HEK293 (cell line): ENCODE results near the gene MVB12B.

Experiments used
- CTCF ChIA-PET: fragments of 350-600 bp; formaldehyde crosslinking; extraction: SDS; loops from one replicate; lab custom pipeline; 2021; ENCODE audit warnings: antibody characterized with exemption; lab: Yijun Ruan, JAX
- POLR2A ChIA-PET: fragments of 300-600 bp; formaldehyde crosslinking; extraction: SDS; loops from one replicate; lab custom pipeline; 2020; ENCODE audit warnings: antibody characterized with exemption, inconsistent platforms; lab: Yijun Ruan, JAX
- H3K27ac ChIP-seq: fragments of 200-500 bp; sonication (Bioruptor generic); 2 replicates; pipeline ENCODE4 v1.5.1; 2014; ENCODE audit warnings: low read depth, low read length, control low read depth, inconsistent platforms; ENCODE audit errors: extremely low read depth
- H3K36me3 ChIP-seq, 2 experiments: fragments of 200-500 bp in 1 of 2; sonication (Bioruptor generic) in 1 of 2; 1 replicate in 1 of 2; 2 replicates in 1 of 2; pipeline ENCODE4 v1.5.1; 2014 to 2017; ENCODE audit warnings: inconsistent platforms in 2 of 2, low read length in 2 of 2; ENCODE audit not compliant: control insufficient read depth in 2 of 2, insufficient read depth in 1 of 2
- H3K4me1 ChIP-seq: fragments of 200-500 bp; sonication (Bioruptor generic); 2 replicates; pipeline ENCODE4 v1.5.1; 2014; ENCODE audit warnings: mild to moderate bottlenecking, low read length, inconsistent platforms; ENCODE audit not compliant: control insufficient read depth, insufficient read depth
- H3K4me3 ChIP-seq: 2 replicates; pipeline ENCODE4 v1.5.1; 2011; ENCODE audit warnings: low read depth, mild to moderate bottlenecking, control low read depth, low read length, moderate library complexity
- H3K9me3 ChIP-seq: fragments of 200-500 bp; sonication (Bioruptor generic); 2 replicates; pipeline ENCODE4 v1.5.1; 2014; ENCODE audit warnings: low read depth, low read length, inconsistent platforms; ENCODE audit not compliant: control insufficient read depth, insufficient read depth
- BCL11B ChIP-seq: fragments of 450-650 bp; formaldehyde crosslinking; IDR thresholded peaks from 2 replicates; pipeline ENCODE4 v1.5.1; 2016; ENCODE audit warnings: low read depth, missing biosample characterization, missing genetic modification characterization
- FEZF1 ChIP-seq: fragments of 450-650 bp; formaldehyde crosslinking; IDR thresholded peaks from 2 replicates; pipeline ENCODE4 v1.5.1; 2016; ENCODE audit warnings: missing biosample characterization, missing genetic modification characterization
- GLIS1 ChIP-seq: fragments of 450-650 bp; formaldehyde crosslinking; IDR thresholded peaks from 2 replicates; pipeline ENCODE4 v1.5.1; 2016; ENCODE audit warnings: missing biosample characterization, missing genetic modification characterization
- HOXC10 ChIP-seq: sonication (generic); formaldehyde crosslinking; IDR thresholded peaks from 2 replicates; pipeline ENCODE4 v1.8.1; 2023; ENCODE audit warnings: mild to moderate bottlenecking, missing genetic modification reagents
- HOXD13 ChIP-seq: sonication (generic); formaldehyde crosslinking; IDR thresholded peaks from 2 replicates; pipeline ENCODE4 v1.8.0; 2022; ENCODE audit warnings: missing genetic modification reagents, borderline replicate concordance
- KLF9 ChIP-seq: fragments of 450-650 bp; formaldehyde crosslinking; IDR thresholded peaks from 2 replicates; pipeline ENCODE4 v1.5.1; 2016; ENCODE audit warnings: missing biosample characterization, missing genetic modification characterization, low read depth
- ZNF132 ChIP-seq: fragments of 450-650 bp; formaldehyde crosslinking; IDR thresholded peaks from 2 replicates; pipeline ENCODE4 v1.5.1; 2017; ENCODE audit warnings: missing biosample characterization, missing genetic modification characterization, borderline replicate concordance
- ZNF37A ChIP-seq: fragments of 450-650 bp; IDR thresholded peaks from 2 replicates; pipeline ENCODE4 v1.5.1; 2018; ENCODE audit warnings: missing biosample characterization, missing genetic modification characterization
- ZNF473 ChIP-seq: fragments of 450-650 bp; formaldehyde crosslinking; IDR thresholded peaks from 2 replicates; pipeline ENCODE4 v1.5.1; 2017; ENCODE audit warnings: missing biosample characterization, missing genetic modification characterization
- ZNF544 ChIP-seq: fragments of 450-650 bp; formaldehyde crosslinking; IDR thresholded peaks from 2 replicates; pipeline ENCODE4 v1.5.0; 2017; ENCODE audit warnings: missing biosample characterization, missing genetic modification characterization
- ZNF626 ChIP-seq: fragments of 450-650 bp; sonication (Bioruptor Pico); formaldehyde crosslinking; IDR thresholded peaks from 2 replicates; pipeline ENCODE4 v1.5.1; 2018; ENCODE audit warnings: missing biosample characterization, missing genetic modification characterization, inconsistent platforms
- ZNF664 ChIP-seq: fragments of 450-650 bp; formaldehyde crosslinking; IDR thresholded peaks from 2 replicates; pipeline ENCODE4 v1.5.1; 2016; ENCODE audit warnings: missing biosample characterization, missing genetic modification characterization
- TF ChIP-seq, protein P1 (sequence below): fragments of 450-650 bp; formaldehyde crosslinking; IDR thresholded peaks from 2 replicates; pipeline ENCODE4 v1.5.1; 2016; ENCODE audit warnings: missing biosample characterization, missing genetic modification characterization
- TF ChIP-seq, protein P2 (sequence below): fragments of 450-650 bp; formaldehyde crosslinking; IDR thresholded peaks from 2 replicates; pipeline ENCODE4 v1.5.1; 2016; ENCODE audit warnings: missing biosample characterization, missing genetic modification characterization
- TF ChIP-seq, protein P3 (sequence below): fragments of 450-650 bp; formaldehyde crosslinking; IDR thresholded peaks from 2 replicates; pipeline ENCODE4 v1.5.1; 2016; ENCODE audit warnings: missing biosample characterization, missing genetic modification characterization
- TF ChIP-seq, protein P4 (sequence below): fragments of 450-650 bp; formaldehyde crosslinking; IDR thresholded peaks from 2 replicates; pipeline ENCODE4 v1.5.1; 2016; ENCODE audit warnings: missing biosample characterization, missing genetic modification characterization
- TF ChIP-seq, protein P5 (sequence below): fragments of 450-650 bp; formaldehyde crosslinking; IDR thresholded peaks from 2 replicates; pipeline ENCODE4 v1.5.1; 2016; ENCODE audit warnings: missing biosample characterization, missing genetic modification characterization

Gene MVB12B

DNA sequence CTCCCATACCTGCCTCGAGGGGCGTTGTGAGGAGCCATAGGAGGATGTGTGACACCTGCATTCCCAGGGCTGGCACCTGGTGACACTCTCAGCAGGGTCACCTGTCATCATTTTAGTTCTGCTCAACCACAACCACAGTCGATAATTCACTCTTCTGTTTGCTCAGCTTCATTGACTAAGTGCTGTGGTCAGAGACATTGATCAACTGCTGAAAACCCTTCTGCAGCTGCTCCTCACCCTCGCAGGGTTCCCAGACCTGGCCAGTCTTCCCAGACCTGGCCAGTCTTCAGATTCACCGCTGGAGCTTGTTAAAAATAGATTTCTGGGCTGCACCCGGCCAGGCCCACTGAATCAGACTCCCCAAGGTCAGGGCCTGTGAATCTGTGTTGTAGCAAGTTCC is 92.8 kb downstream of the MVB12B start:
- Histone ChIP-seq H3K4me1 (no peaks in the 10 kb centered on the region), H3K9me3 (no peaks in the 10 kb centered on the region), H3K4me3 (no peak overlapping the region), H3K27ac (no peak overlapping the region), H3K36me3 (peaks cover 0 to 32% of the 10 kb centered on the region in 2 experiments; a peak in 1 of 3 replicates)
- TF ChIP-seq ZNF473 (tag by site-specific recombination) = no peak
- TF ChIP-seq, protein P1, sequence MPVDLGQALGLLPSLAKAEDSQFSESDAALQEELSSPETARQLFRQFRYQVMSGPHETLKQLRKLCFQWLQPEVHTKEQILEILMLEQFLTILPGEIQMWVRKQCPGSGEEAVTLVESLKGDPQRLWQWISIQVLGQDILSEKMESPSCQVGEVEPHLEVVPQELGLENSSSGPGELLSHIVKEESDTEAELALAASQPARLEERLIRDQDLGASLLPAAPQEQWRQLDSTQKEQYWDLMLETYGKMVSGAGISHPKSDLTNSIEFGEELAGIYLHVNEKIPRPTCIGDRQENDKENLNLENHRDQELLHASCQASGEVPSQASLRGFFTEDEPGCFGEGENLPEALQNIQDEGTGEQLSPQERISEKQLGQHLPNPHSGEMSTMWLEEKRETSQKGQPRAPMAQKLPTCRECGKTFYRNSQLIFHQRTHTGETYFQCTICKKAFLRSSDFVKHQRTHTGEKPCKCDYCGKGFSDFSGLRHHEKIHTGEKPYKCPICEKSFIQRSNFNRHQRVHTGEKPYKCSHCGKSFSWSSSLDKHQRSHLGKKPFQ (tag by site-specific recombination) = no peak
- ChIA-PET CTCF (interaction anchor here (0.6 to 1.2 kb wide), 3 partner anchors 9 to 630 kb away, joined by 3 read pairs; no protein-coding TSS in a partner anchor), POLR2A (no interaction called here)

DNA sequence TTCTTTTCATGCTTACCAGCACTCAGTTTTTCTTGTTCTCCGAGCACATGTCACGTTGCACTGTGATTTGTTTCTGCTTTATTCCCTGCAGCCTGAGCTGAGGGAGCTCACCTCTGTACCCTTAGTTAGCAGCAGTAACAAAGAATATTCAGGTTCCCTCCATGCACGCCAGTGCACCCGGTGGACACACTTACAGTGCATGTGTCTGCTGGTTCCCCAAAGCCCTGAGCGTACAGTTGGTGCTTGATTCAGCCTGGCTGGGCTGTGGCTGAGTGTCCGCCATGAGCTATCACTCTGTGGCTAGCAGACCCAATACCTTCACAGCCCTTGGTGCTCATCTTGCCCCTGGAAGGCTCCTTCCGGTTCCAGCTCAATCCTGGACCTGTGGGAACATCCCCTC is 93.5 kb downstream of the MVB12B start:
- Histone ChIP-seq H3K36me3 (peaks cover 0 to 35% of the 10 kb centered on the region in 2 experiments; a peak in 1 of 3 replicates), H3K4me1 (no peaks in the 10 kb centered on the region), H3K9me3 (no peaks in the 10 kb centered on the region), H3K4me3 (no peak overlapping the region), H3K27ac (no peak overlapping the region)
- TF ChIP-seq, protein P2, sequence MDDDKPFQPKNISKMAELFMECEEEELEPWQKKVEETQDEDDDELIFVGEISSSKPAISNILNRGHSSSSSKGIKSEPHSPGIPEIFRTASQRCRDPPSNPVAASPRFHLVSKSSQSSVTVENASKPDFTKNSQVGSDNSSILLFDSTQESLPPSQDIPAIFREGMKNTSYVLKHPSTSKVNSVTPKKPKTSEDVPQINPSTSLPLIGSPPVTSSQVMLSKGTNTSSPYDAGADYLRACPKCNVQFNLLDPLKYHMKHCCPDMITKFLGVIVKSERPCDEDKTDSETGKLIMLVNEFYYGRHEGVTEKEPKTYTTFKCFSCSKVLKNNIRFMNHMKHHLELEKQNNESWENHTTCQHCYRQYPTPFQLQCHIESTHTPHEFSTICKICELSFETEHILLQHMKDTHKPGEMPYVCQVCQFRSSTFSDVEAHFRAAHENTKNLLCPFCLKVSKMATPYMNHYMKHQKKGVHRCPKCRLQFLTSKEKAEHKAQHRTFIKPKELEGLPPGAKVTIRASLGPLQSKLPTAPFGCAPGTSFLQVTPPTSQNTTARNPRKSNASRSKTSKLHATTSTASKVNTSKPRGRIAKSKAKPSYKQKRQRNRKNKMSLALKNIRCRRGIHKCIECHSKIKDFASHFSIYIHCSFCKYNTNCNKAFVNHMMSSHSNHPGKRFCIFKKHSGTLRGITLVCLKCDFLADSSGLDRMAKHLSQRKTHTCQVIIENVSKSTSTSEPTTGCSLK (tag by site-specific recombination) = no peak
- TF ChIP-seq ZNF132 (tag by site-specific recombination) (no peak), ZNF544 (tag by site-specific recombination) (no peak), BCL11B (tag by site-specific recombination) (no peak), HOXC10 (no peak), ZNF37A (tag by site-specific recombination) (no peak), KLF9 (no peak)
- TF ChIP-seq, protein P3, sequence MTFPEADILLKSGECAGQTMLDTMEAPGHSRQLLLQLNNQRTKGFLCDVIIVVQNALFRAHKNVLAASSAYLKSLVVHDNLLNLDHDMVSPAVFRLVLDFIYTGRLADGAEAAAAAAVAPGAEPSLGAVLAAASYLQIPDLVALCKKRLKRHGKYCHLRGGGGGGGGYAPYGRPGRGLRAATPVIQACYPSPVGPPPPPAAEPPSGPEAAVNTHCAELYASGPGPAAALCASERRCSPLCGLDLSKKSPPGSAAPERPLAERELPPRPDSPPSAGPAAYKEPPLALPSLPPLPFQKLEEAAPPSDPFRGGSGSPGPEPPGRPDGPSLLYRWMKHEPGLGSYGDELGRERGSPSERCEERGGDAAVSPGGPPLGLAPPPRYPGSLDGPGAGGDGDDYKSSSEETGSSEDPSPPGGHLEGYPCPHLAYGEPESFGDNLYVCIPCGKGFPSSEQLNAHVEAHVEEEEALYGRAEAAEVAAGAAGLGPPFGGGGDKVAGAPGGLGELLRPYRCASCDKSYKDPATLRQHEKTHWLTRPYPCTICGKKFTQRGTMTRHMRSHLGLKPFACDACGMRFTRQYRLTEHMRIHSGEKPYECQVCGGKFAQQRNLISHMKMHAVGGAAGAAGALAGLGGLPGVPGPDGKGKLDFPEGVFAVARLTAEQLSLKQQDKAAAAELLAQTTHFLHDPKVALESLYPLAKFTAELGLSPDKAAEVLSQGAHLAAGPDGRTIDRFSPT = no peak
- CTCF ChIA-PET = interaction anchor here (0.6 to 1.6 kb wide), 4 partner anchors 21 to 631 kb away, joined by 3 to 4 read pairs (median 4); no protein-coding TSS in a partner anchor
- POLR2A ChIA-PET = no interaction called here

DNA sequence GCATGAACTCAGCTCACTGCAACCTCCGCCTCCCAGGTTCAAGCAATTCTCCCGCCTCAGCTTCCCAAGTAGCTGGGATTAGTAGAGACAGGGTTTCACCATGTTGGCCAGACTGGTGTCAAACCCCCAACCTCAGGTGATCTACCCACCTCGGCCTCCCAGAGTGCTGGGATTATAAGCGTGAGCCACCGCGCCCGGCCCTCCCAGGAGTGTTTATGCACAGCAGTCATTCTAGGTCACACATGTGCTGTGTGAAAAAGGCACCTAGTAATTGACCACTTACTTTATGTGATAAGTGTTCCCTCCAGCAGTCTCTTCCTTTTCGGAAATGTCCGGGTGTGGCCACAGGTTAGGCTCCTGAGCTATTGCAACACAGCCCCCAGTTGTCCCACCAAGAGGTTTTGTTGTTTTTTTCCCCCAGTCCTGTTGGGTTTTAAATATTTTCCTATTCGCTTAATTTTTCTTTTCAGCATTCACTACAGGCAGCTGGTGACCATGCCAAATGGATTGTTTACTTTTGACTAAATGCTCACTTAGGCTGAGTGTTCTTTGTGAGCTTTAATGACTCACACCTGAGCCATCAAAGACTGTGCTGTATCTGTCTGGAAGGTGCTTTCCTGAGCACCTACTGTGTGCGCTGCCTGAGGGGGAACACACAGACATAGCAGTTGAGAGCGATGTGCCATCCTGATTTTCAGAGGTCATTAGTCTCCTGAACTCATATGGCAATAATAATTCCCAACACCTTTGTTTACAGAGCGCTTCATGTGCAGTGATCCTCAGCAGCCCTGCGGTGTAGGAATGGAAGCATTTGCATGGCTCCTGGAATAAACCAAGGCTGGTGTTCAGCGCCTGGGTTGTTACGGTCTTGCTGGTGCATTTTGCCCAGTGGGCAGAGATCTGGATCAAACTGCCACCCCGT is 94.3 kb downstream of the MVB12B start:
- Histone ChIP-seq H3K27ac (no peak overlapping the region), H3K4me1 (no peaks in the 10 kb centered on the region), H3K36me3 (peaks cover 0 to 35% of the 10 kb centered on the region in 2 experiments; a peak in 1 of 3 replicates), H3K9me3 (no peaks in the 10 kb centered on the region), H3K4me3 (no peak overlapping the region)
- CTCF ChIA-PET = interaction anchor here (0.5 to 1.6 kb wide), 4 partner anchors 22 to 139 kb away, joined by 3 to 4 read pairs (median 4); no protein-coding TSS in a partner anchor
- POLR2A ChIA-PET = no interaction called here
- 0 out of 2 replicates have a peak, but pooled peaks have one; percentile 30 for TF ChIP-seq ZNF664 (tag by site-specific recombination)
- TF ChIP-seq, protein P4, sequence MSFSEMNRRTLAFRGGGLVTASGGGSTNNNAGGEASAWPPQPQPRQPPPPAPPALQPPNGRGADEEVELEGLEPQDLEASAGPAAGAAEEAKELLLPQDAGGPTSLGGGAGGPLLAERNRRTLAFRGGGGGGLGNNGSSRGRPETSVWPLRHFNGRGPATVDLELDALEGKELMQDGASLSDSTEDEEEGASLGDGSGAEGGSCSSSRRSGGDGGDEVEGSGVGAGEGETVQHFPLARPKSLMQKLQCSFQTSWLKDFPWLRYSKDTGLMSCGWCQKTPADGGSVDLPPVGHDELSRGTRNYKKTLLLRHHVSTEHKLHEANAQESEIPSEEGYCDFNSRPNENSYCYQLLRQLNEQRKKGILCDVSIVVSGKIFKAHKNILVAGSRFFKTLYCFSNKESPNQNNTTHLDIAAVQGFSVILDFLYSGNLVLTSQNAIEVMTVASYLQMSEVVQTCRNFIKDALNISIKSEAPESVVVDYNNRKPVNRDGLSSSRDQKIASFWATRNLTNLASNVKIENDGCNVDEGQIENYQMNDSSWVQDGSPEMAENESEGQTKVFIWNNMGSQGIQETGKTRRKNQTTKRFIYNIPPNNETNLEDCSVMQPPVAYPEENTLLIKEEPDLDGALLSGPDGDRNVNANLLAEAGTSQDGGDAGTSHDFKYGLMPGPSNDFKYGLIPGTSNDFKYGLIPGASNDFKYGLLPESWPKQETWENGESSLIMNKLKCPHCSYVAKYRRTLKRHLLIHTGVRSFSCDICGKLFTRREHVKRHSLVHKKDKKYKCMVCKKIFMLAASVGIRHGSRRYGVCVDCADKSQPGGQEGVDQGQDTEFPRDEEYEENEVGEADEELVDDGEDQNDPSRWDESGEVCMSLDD = no peak
- no peak for TF ChIP-seq HOXD13 (CRISPR knock-in tag)
- TF ChIP-seq GLIS1 (tag by site-specific recombination) = peak; percentile 73
- TF ChIP-seq, protein P5, sequence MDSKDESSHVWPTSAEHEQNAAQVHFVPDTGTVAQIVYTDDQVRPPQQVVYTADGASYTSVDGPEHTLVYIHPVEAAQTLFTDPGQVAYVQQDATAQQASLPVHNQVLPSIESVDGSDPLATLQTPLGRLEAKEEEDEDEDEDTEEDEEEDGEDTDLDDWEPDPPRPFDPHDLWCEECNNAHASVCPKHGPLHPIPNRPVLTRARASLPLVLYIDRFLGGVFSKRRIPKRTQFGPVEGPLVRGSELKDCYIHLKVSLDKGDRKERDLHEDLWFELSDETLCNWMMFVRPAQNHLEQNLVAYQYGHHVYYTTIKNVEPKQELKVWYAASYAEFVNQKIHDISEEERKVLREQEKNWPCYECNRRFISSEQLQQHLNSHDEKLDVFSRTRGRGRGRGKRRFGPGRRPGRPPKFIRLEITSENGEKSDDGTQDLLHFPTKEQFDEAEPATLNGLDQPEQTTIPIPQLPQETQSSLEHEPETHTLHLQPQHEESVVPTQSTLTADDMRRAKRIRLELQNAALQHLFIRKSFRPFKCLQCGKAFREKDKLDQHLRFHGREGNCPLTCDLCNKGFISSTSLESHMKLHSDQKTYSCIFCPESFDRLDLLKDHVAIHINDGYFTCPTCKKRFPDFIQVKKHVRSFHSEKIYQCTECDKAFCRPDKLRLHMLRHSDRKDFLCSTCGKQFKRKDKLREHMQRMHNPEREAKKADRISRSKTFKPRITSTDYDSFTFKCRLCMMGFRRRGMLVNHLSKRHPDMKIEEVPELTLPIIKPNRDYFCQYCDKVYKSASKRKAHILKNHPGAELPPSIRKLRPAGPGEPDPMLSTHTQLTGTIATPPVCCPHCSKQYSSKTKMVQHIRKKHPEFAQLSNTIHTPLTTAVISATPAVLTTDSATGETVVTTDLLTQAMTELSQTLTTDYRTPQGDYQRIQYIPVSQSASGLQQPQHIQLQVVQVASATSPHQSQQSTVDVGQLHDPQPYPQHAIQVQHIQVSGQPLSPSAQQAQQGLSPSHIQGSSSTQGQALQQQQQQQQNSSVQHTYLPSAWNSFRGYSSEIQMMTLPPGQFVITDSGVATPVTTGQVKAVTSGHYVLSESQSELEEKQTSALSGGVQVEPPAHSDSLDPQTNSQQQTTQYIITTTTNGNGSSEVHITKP (tag by site-specific recombination) = no peak
- no peak for TF ChIP-seq ZNF626
- peak; percentile 47 for TF ChIP-seq FEZF1 (tag by site-specific recombination)
